Endothelial cell of umbilical vein (primary cell): ENCODE measurements around the gene CEP72. TPM values are rescaled to one million over a fixed set of nuclear protein-coding genes. Genes with fewer than 3 reads are reported as not detected.

ENCODE experiments used
- BruUV-seq: library from RNA; stranded (reverse); fragments of 400-500 nt; replicated peaks from 2 replicates; lab custom pipeline; 2021; lab: Mats Ljungman, UMichigan
- CTCF ChIA-PET: fragments of 300-600, 350-600 bp; sonication (Branson Sonifier 250); formaldehyde crosslinking; loops from one replicate; lab custom pipeline; 2021; ENCODE audit warnings: antibody characterized with exemption, inconsistent platforms; lab: Charles Lee
- POLR2A ChIA-PET: fragments of 300-600, 350-600 bp; sonication (Branson Sonifier 250); formaldehyde crosslinking; loops from one replicate; lab custom pipeline; 2021; ENCODE audit warnings: antibody characterized with exemption, inconsistent platforms; lab: Charles Lee
- DNase-seq: peaks from one replicate; pipeline ENCODE4 v3.0.0-alpha.2; 2011; ENCODE audit warnings: low read depth, low spot score
- FAIRE-seq: peaks from 2 replicates; lab custom pipeline; 2011; peaks lifted over from hg19 to GRCh38; lab: Jason Lieb, UNC
- H2AFZ ChIP-seq: 2 replicates; pipeline ENCODE4 v1.6.0; 2012; ENCODE audit warnings: low read depth, low read length, control low read depth, inconsistent platforms
- H3K27ac ChIP-seq: 2 replicates; pipeline ENCODE4 v1.5.1; 2011; ENCODE audit warnings: low read depth, mild to moderate bottlenecking, control low read depth, low read length, moderate library complexity; ENCODE audit not compliant: insufficient read depth
- H3K27me3 ChIP-seq, 2 experiments: 2 replicates each; pipeline versions ENCODE4 v1.6.0 to v1.6.1; 2011; ENCODE audit warnings: low read length in 2 of 2, mixed read lengths in 1 of 2; ENCODE audit not compliant: control insufficient read depth in 2 of 2, insufficient read depth in 2 of 2
- H3K36me3 ChIP-seq, 2 experiments: 2 replicates in 1 of 2; 3 replicates in 1 of 2; pipeline ENCODE4 v1.5.1; 2011; ENCODE audit warnings: low read length in 2 of 2, mild to moderate bottlenecking in 1 of 2, moderate library complexity in 1 of 2; ENCODE audit not compliant: control insufficient read depth in 2 of 2, insufficient read depth in 2 of 2; ENCODE audit errors: extremely low read depth in 1 of 2
- H3K4me1 ChIP-seq: 3 replicates; pipeline ENCODE4 v1.5.1; 2011; ENCODE audit warnings: mild to moderate bottlenecking, low read length; ENCODE audit not compliant: control insufficient read depth, insufficient read depth; ENCODE audit errors: extremely low read depth
- H3K4me2 ChIP-seq: 2 replicates; pipeline ENCODE4 v1.6.1; 2011; ENCODE audit warnings: low read length, control low read depth, mixed read lengths; ENCODE audit not compliant: insufficient read depth
- H3K4me3 ChIP-seq, 3 experiments: fragments of 200-600 bp in 1 of 3; sonication (generic), shearing (Covaris generic) in 1 of 3; replicated peaks in 1 of 3; 2 replicates each; pipeline ENCODE4 v1.5.1; 2011 to 2016; ENCODE audit warnings: control low read depth in 3 of 3, low read length in 3 of 3, mild to moderate bottlenecking in 2 of 3, inconsistent platforms in 1 of 3, low read depth in 1 of 3, moderate library complexity in 1 of 3; ENCODE audit not compliant: insufficient read depth in 1 of 3
- H3K79me2 ChIP-seq: 2 replicates; pipeline ENCODE4 v1.6.0; 2012; ENCODE audit warnings: low read length, inconsistent platforms; ENCODE audit not compliant: control insufficient read depth, insufficient read depth
- H3K9ac ChIP-seq: replicated peaks from 2 replicates; pipeline ENCODE3; 2011; ENCODE audit warnings: low read length, control low read depth; ENCODE audit not compliant: insufficient read depth; ENCODE audit errors: extremely low read depth
- H3K9me1 ChIP-seq: replicated peaks from 3 replicates; pipeline ENCODE4 v1.6.0; 2011; ENCODE audit warnings: mild to moderate bottlenecking, low read length; ENCODE audit not compliant: control insufficient read depth, insufficient read depth; ENCODE audit errors: extremely low read depth
- H3K9me3 ChIP-seq: replicated peaks from 2 replicates; pipeline ENCODE4 v1.5.1; 2012; ENCODE audit warnings: low read length, inconsistent platforms; ENCODE audit not compliant: control insufficient read depth, insufficient read depth
- H4K20me1 ChIP-seq: replicated peaks from 2 replicates; pipeline ENCODE3; 2011; ENCODE audit warnings: mild to moderate bottlenecking, low read length; ENCODE audit not compliant: control insufficient read depth, insufficient read depth; ENCODE audit errors: extremely low read depth
- EZH2 ChIP-seq: IDR thresholded peaks from 2 replicates; pipeline ENCODE4 v1.6.1; 2012; ENCODE audit warnings: borderline replicate concordance, low read depth, mild to moderate bottlenecking, moderate library complexity, low read length, inconsistent platforms; ENCODE audit not compliant: severe bottlenecking
- FOS ChIP-seq: IDR thresholded peaks from 2 replicates; pipeline ENCODE4 v1.6.1; 2011; ENCODE audit warnings: mild to moderate bottlenecking, low read length, moderate library complexity, borderline replicate concordance; ENCODE audit not compliant: insufficient read depth
- GATA2 ChIP-seq: IDR thresholded peaks from 2 replicates; pipeline ENCODE4 v1.7.0; 2011; ENCODE audit warnings: low read depth, mild to moderate bottlenecking, moderate library complexity, mixed read lengths, low read length; ENCODE audit not compliant: insufficient read length, insufficient read depth
- JUN ChIP-seq: IDR thresholded peaks from 2 replicates; pipeline ENCODE4 v1.6.1; 2011; ENCODE audit warnings: borderline replicate concordance, low read depth; ENCODE audit not compliant: insufficient read length, insufficient read depth
- MYC ChIP-seq: IDR thresholded peaks from one replicate; pipeline ENCODE4 v1.6.1; 2011; ENCODE audit warnings: mild to moderate bottlenecking, low read depth, low read length
- POLR2A ChIP-seq: IDR thresholded peaks from 2 replicates; pipeline ENCODE4 v1.6.1; 2012; ENCODE audit warnings: low read depth, mild to moderate bottlenecking, control low read depth, low read length
- POLR2AphosphoS5 ChIP-seq: IDR thresholded peaks from 2 replicates; pipeline ENCODE4 v1.6.1; 2012; ENCODE audit warnings: low read depth, mild to moderate bottlenecking, control low read depth, low read length, moderate library complexity; ENCODE audit not compliant: insufficient read depth
- dilution Hi-C: fragments of 300-500 bp; cut with MboI; formaldehyde crosslinking; loops from one replicate; pipeline ENCODE4 v1.15.0; 2019; ENCODE audit warnings: low sequenced_read_pairs; ENCODE audit not compliant: extremely low pct_ligation_motif_present
- intact Hi-C: fragments of 100-400 bp; cut with micrococcal nuclease; formaldehyde crosslinking; loops from one replicate; pipeline ENCODE4 v1.10.0; 2022
- polyA plus RNA-seq, 4 experiments: library from polyadenylated mRNA; depleted of rRNA in 3 of 4; stranded (reverse) in 3 of 4; unstranded in 1 of 4; fragments of >200 nt; gene quantifications; 2 replicates each; pipeline versions ENCODE4 v1.2.1 to v1.2.3, GENCODE V29; 2011 to 2012; ENCODE audit warnings: missing spikeins in 1 of 4
- total RNA-seq: library from RNA; stranded (reverse); gene quantifications from 2 replicates; pipeline ENCODE4 v1.2.3, GENCODE V29; 2021
- TF ChIP-seq, protein P1 (sequence below): IDR thresholded peaks from 2 replicates; pipeline ENCODE4 v1.6.1; 2011; ENCODE audit not compliant: insufficient read depth, insufficient read length
- TF ChIP-seq, protein P2 (sequence below), 2 donors: IDR thresholded peaks; 1 replicate in 1 of 2; 2 replicates in 1 of 2; pipeline ENCODE4 v1.5.1; 2011; ENCODE audit warnings: low read length in 2 of 2, mild to moderate bottlenecking in 2 of 2, moderate library complexity in 2 of 2, control low read depth in 1 of 2, inconsistent platforms in 1 of 2, low read depth in 1 of 2; ENCODE audit not compliant: insufficient read depth in 1 of 2; ENCODE audit errors: extremely low read depth in 1 of 2

The CEP72 gene
- total and polyA plus RNA-seq, 2 donors (not counting 3 experiments of a cell fraction or from before 2014, with no cell fraction given): 2.9 to 9.5 TPM

DNA sequence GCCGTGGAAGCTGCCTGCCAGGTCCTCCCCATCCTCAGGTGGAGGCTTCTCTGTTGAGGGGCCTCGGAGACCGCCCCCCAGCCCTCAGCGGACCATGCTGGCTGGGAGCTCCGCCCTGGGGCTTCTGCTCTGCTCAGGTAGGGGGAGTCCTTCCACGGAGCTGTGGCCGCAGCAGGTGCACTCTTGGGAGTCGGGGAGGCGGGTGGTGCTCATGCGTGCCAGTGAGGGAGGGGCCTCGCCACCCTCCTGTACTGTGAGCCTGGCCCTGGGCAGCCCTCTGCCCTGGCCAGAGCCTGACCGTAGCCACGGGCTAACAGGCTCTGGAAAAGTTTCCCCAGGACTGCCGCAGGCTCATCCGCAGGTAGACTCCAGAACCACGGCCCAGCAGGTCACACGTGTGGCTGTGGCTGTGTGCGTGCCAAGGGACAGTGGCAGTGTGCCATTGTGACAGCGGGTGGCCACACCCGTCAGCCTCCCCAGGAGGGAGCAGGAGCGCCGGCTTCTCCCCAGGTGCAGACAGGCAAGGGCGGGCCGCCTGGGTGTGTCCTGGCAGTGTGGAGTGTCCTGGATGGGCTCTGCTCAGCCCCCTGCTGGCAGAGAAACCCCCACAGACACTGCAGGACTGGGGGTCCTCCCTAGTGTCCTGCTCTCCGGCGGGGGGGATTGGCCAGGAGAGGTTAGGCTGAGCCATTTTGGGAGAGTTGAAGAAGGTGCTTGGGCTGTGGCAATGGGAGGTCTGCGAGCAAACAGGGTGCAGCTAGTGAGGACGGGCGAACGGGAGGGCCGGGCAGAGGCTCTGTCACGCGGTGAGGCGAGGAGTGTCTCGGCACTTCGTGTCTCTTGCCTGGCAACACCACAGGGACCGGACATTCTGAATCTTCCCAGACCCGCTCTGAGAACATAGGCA, 51.5 kb downstream of the CEP72 start:
- H3K4me2 ChIP-seq: no peak overlapping the region
- H3K4me3 ChIP-seq: no peak overlapping the region
- no peaks in the 10 kb centered on the region for H3K9me1 ChIP-seq
- no TSS peak for BruUV-seq
- no peaks in the 10 kb centered on the region for H3K27me3 ChIP-seq
- no peak overlapping the region for H3K27ac ChIP-seq
- intact Hi-C loops: no loop called here
- ChIA-PET CTCF (no interaction called here), POLR2A (no interaction called here)
- TF ChIP-seq, protein P1, sequence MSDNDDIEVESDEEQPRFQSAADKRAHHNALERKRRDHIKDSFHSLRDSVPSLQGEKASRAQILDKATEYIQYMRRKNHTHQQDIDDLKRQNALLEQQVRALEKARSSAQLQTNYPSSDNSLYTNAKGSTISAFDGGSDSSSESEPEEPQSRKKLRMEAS: no peak
- TF ChIP-seq MYC: no peak
- no peak for TF ChIP-seq POLR2AphosphoS5
- no peak for TF ChIP-seq JUN
- TF ChIP-seq, protein P2, sequence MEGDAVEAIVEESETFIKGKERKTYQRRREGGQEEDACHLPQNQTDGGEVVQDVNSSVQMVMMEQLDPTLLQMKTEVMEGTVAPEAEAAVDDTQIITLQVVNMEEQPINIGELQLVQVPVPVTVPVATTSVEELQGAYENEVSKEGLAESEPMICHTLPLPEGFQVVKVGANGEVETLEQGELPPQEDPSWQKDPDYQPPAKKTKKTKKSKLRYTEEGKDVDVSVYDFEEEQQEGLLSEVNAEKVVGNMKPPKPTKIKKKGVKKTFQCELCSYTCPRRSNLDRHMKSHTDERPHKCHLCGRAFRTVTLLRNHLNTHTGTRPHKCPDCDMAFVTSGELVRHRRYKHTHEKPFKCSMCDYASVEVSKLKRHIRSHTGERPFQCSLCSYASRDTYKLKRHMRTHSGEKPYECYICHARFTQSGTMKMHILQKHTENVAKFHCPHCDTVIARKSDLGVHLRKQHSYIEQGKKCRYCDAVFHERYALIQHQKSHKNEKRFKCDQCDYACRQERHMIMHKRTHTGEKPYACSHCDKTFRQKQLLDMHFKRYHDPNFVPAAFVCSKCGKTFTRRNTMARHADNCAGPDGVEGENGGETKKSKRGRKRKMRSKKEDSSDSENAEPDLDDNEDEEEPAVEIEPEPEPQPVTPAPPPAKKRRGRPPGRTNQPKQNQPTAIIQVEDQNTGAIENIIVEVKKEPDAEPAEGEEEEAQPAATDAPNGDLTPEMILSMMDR (IDR thresholded peaks at IDR 0.05; ENCODE audit: extremely low read depth in 1 of 2, insufficient read depth in 1 of 2, low read depth in 1 of 2, low read length in 2 of 2): no peak
- TF ChIP-seq FOS: no peak
- TF ChIP-seq EZH2: no peak
- no peak for TF ChIP-seq POLR2A
- no peak for TF ChIP-seq GATA2
- no peaks in the 10 kb centered on the region for H3K36me3 ChIP-seq
- no peak overlapping the region for H2AFZ ChIP-seq
- no peaks in the 10 kb centered on the region for H3K9me3 ChIP-seq
- FAIRE-seq (no peak), DNase-seq (no peak)
- no peaks in the 10 kb centered on the region for H3K4me1 ChIP-seq
- no peaks in the 10 kb centered on the region for H3K79me2 ChIP-seq
- H4K20me1 ChIP-seq: no peaks in the 10 kb centered on the region
- dilution Hi-C loops: no loop called here
- H3K9ac ChIP-seq: no peak overlapping the region
